ENCODE data around the gene ABCG8. TPM values are rescaled to one million over a fixed set of nuclear protein-coding genes. Genes with fewer than 3 reads are reported as not detected.
"Not testable (repeated sequence)": the region's sequence is repeated elsewhere in the genome, so short reads cannot be mapped to it uniquely, and the experiment has no call there.

Gene ABCG8
- polyA plus RNA-seq, 5 donors: 0.41 to 0.70 (median 0.59) TPM

DNA sequence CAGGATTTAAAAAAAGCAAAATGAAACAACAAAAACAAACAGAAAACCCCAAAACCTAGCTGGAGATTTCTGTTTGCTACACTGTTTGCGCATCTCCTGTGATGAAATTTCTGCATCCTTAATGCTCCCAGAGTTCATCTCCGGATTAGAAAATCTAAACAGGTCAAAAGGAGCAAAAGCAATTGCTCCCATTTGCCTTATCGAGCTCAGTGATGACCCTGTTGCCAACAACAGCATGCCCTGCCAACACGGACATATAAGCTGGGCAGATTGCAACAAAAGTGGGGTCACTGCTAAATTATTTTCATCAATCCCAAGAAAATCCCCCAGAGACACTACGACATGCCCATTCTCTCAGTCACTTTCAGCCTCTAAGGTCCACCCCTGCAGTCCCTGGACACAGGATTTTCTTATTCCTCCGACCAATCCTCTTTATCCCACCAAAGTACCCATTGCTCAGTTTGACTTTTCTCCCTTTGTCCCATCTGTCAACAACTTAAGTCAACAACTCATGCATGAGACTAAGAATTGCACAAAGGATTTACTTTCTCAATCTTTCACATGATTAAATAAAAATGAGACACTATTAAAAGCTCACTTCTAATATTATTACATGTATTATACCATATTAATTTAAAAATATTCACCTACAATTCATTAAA is 67.8 kb downstream of the ABCG8 start:
- no peak for DNase-seq

GRCh38 chr2:43911136-43911790 is 72.5 kb downstream of the ABCG8 start:
- DNase-seq: not testable (repeated sequence)

DNA sequence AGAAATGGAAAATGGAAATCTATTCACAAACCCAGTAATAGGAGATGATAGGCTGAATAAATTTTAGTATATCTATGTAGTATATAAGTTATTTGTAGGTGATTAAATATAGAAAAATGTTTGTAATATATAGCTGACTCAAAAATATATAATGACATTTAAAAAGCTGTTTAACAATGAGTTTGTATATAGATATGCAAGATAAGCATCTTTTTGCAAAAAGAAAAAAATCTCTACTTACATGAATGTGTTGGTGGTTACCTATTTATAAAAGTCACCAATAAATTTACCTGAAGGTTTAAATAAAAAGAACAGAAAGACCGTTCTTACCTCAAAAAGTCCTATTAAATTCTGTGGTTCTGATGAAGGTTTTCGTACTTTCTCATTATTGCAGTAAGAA is 85.7 kb downstream of the ABCG8 start:
- no peak for DNase-seq

DNA sequence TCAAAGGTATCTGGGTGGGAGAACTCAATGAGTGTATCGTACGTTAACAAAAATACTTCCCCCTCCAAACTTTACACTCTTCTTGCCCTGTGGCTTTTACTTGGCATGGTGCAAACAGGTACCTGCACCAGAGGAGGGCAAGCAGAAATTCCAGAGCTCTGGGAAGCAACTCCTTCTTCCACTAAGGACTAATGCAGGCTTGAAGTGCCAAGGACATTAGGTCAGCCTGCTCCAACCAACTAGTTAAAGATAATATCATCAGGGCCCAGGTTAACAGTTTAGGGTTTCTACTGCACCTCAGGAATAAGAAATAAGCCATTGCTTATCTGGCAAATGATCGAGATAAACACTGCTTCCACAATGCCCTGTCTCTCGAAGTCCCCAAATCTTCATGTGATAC is 86.7 kb downstream of the ABCG8 start:
- DNase-seq: no peak

- DNase-seq: no peak
Measured at GRCh38 chr2:43927442-43927841, 88.7 kb downstream of the ABCG8 start.

GRCh38 chr2:43931293-43931692 is 92.5 kb downstream of the ABCG8 start:
- no peak for DNase-seq

Other genes starting within 250 kb of the ABCG8 start
- 10 to 100 TPM; 33.8 to 42.1 (median 36.6) TPM for gene THADA, start 242.9 kb upstream of the ABCG8 start, polyA plus RNA-seq (ENCODE audit: insufficient read depth in 1 of 5, insufficient read length in 5 of 5, low replicate concordance in 1 of 5)
- 100 to 1,000 TPM; 142 to 342 (median 246) TPM for gene PLEKHH2, start 201.7 kb upstream of the ABCG8 start, polyA plus RNA-seq (ENCODE audit: insufficient read depth in 1 of 5, insufficient read length in 5 of 5, low replicate concordance in 1 of 5)
- gene C1GALT1C1L, start 162.5 kb upstream of the ABCG8 start, polyA plus RNA-seq (ENCODE audit: insufficient read depth in 1 of 5, insufficient read length in 5 of 5, low replicate concordance in 1 of 5): 1 to 10 TPM; 1.6 to 2.8 (median 2.4) TPM
- 100 to 1,000 TPM in 3 of 5 donors, 10 to 100 TPM in 2; 68.2 to 113 (median 101) TPM for gene DYNC2LI1, start 64.9 kb upstream of the ABCG8 start, polyA plus RNA-seq (ENCODE audit: insufficient read depth in 1 of 5, insufficient read length in 5 of 5, low replicate concordance in 1 of 5)
- under 1 TPM; 0.33 to 0.50 (median 0.41) TPM for gene ABCG5, start 132 bp upstream of the ABCG8 start, polyA plus RNA-seq (ENCODE audit: insufficient read depth in 1 of 5, insufficient read length in 5 of 5, low replicate concordance in 1 of 5)
- gene LRPPRC, start 157.0 kb downstream of the ABCG8 start, polyA plus RNA-seq (ENCODE audit: insufficient read depth in 1 of 5, insufficient read length in 5 of 5, low replicate concordance in 1 of 5): 100 to 1,000 TPM in 4 of 5 donors, 10 to 100 TPM in 1; 87.2 to 109 (median 102) TPM

Data from right lung (tissue), 5 donors.